Epithelial cell of proximal tubule (primary cell): ENCODE results near the gene SH3D19. TPM values are rescaled to one million over a fixed set of nuclear protein-coding genes. Genes with fewer than 3 reads are reported as not detected.
A peak's percentile ranks its signal among the peaks of the same experiment; 100 is the strongest.
"Not testable (repeated sequence)": the region's sequence is repeated elsewhere in the genome, so short reads cannot be mapped to it uniquely, and the experiment has no call there.

ENCODE experiments used
- DNase-seq: peaks from one replicate; pipeline ENCODE4 v3.0.0-alpha.2; 2011; ENCODE audit warnings: low read depth
- H3K4me3 ChIP-seq: 2 replicates; pipeline ENCODE4 v1.5.1; 2011; ENCODE audit warnings: low read depth, mild to moderate bottlenecking, low read length
- CTCF ChIP-seq: conservative IDR thresholded peaks from 2 replicates; pipeline ENCODE4 v1.5.1; 2012; ENCODE audit warnings: low read depth, mild to moderate bottlenecking, low read length
- total RNA-seq: library from RNA; depleted of rRNA; stranded (reverse); fragments of >200 nt; gene quantifications from 2 replicates; pipeline ENCODE4 v1.2.3, GENCODE V29; 2015

Gene SH3D19
- total RNA-seq, 1 donor from 2014 or later = 14.8 TPM

GRCh38 chr4:151248519-151248918, 76.9 kb downstream of the SH3D19 start:
- DNase-seq = no peak
- TF ChIP-seq CTCF = no peak
- H3K4me3 ChIP-seq = no peak overlapping the region

GRCh38 chr4:151247395-151247794, 78.0 kb downstream of the SH3D19 start:
- no peak overlapping the region for H3K4me3 ChIP-seq
- no peak for DNase-seq
- TF ChIP-seq CTCF = no peak

GRCh38 chr4:151246742-151247141, 78.7 kb downstream of the SH3D19 start:
- TF ChIP-seq CTCF = no peak
- H3K4me3 ChIP-seq = no peak overlapping the region
- no peak for DNase-seq

- H3K4me3 ChIP-seq = no peak overlapping the region
- DNase-seq = no peak
- TF ChIP-seq CTCF = no peak
These were observed 83.1 kb downstream of the SH3D19 start for GRCh38 chr4:151242305-151242704.

GRCh38 chr4:151239608-151240007, 85.8 kb downstream of the SH3D19 start:
- TF ChIP-seq CTCF = no peak
- DNase-seq = no peak
- H3K4me3 ChIP-seq = no peak overlapping the region

- no peak overlapping the region for H3K4me3 ChIP-seq
- no peak for DNase-seq
- TF ChIP-seq CTCF = peak; percentile 21
These were observed 86.9 kb downstream of the SH3D19 start for GRCh38 chr4:151238477-151238876.

- no peak for DNase-seq
- no peak overlapping the region for H3K4me3 ChIP-seq
- no peak for TF ChIP-seq CTCF
These were observed 89.4 kb downstream of the SH3D19 start for GRCh38 chr4:151236036-151236435.

GRCh38 chr4:151235373-151235772, 90.0 kb downstream of the SH3D19 start:
- H3K4me3 ChIP-seq, DNase-seq: not testable (repeated sequence)
